CD4-positive, alpha-beta T cell treated with Interferon alpha-2 for 1 hour (primary cell): Measurements from ENCODE around the gene APOB.
"Not testable (repeated sequence)": the region's sequence is repeated elsewhere in the genome, so short reads cannot be mapped to it uniquely, and the experiment has no call there.

ENCODE experiments used
- DNase-seq, 2 donors: peaks; one replicate each; pipeline ENCODE4 v3.0.0-alpha.2; 2020 to 2022

Gene APOB

GRCh38 chr2:21030983-21031968 is 12.6 kb downstream of the APOB start:
- no peak for DNase-seq

- no peak for DNase-seq
Measured at GRCh38 chr2:21029519-21029918, 14.4 kb downstream of the APOB start.

GRCh38 chr2:21028951-21029350 is 14.9 kb downstream of the APOB start:
- not testable (repeated sequence) for DNase-seq

- DNase-seq, result no peak
Measured at GRCh38 chr2:21028021-21028947, 15.6 kb downstream of the APOB start.

GRCh38 chr2:21026479-21027282 is 17.2 kb downstream of the APOB start:
- DNase-seq, result no peak

GRCh38 chr2:21025690-21026478 is 18.0 kb downstream of the APOB start:
- DNase-seq, result no peak

- no peak for DNase-seq
Measured at GRCh38 chr2:21024722-21025389, 19.0 kb downstream of the APOB start.

DNA sequence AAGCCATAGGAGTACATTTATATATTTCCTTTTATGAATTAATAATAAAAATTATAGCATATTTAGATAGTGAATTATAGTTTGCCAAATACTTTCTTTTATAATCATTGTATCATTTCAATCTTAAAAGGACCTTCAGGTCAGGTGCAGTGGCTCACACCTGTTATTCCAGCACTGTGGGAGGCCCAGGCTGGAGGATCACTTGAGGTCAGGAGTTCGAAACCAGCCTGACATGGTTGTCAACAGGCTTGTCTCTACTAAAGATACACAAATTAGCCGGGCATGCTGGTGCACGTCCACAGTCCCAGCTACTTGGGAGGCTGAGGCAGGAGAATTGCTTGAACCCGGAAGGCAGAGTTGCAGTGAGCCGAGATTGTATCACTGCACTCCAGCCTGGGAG is 19.7 kb downstream of the APOB start:
- DNase-seq, result no peak

GRCh38 chr2:21023419-21024181 is 20.3 kb downstream of the APOB start:
- no peak for DNase-seq

GRCh38 chr2:21022792-21023367 is 21.0 kb downstream of the APOB start:
- no peak for DNase-seq

GRCh38 chr2:21021430-21021829 is 22.4 kb downstream of the APOB start:
- DNase-seq, result no peak

- no peak for DNase-seq
Measured at GRCh38 chr2:21020668-21021288, 23.1 kb downstream of the APOB start.

GRCh38 chr2:21020031-21020667 is 23.7 kb downstream of the APOB start:
- DNase-seq, result no peak

GRCh38 chr2:21019678-21020021 is 24.2 kb downstream of the APOB start:
- no peak for DNase-seq

- no peak for DNase-seq
Measured at GRCh38 chr2:21019000-21019677, 24.7 kb downstream of the APOB start.

DNA sequence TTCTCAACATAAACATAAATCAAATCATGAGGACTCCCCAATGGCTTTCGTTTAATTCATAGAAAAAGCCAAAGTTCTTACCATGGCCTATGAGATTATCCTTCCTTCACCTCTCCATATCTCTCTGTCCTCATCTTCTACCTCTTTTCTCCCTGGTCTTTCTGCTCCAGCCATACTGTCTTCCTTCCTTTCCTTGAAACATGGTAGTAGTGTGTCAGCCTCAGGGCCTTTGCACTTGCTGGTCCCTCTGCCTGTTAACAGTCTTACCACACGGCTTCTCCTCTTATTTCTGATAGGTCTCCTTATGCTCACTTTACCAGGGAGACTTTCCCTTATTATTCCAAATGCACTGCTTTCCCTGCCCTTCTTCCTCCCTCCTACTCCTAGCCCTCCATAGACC is 25.6 kb downstream of the APOB start:
- no peak for DNase-seq

GRCh38 chr2:21017748-21018276 is 26.1 kb downstream of the APOB start:
- no peak for DNase-seq

- DNase-seq, result no peak
Measured at GRCh38 chr2:21015281-21015645, 28.6 kb downstream of the APOB start.
